Nephron progenitor cell (in vitro differentiated cells): ENCODE data around the gene PJA1.

Source experiments
- DNase-seq: peaks from one replicate; pipeline ENCODE4 v3.0.0; 2021
- H3K27ac Mint-ChIP-seq: 2 replicates; pipeline ENCODE4 v1.8.0; 2021; ENCODE audit warnings: mild to moderate bottlenecking, moderate library complexity, mixed read lengths
- H3K27me3 Mint-ChIP-seq: 2 replicates; pipeline ENCODE4 v1.8.0; 2021; ENCODE audit warnings: mild to moderate bottlenecking, low read depth, mixed read lengths; ENCODE audit not compliant: poor library complexity
- H3K36me3 Mint-ChIP-seq: 2 replicates; pipeline ENCODE4 v1.8.0; 2021; ENCODE audit warnings: low read depth, mixed read lengths
- H3K4me1 Mint-ChIP-seq: 2 replicates; pipeline ENCODE4 v1.8.0; 2021; ENCODE audit warnings: mixed read lengths
- H3K4me3 Mint-ChIP-seq: 2 replicates; pipeline ENCODE4 v1.8.0; 2021; ENCODE audit warnings: mild to moderate bottlenecking, moderate library complexity, mixed read lengths
- H3K9me3 Mint-ChIP-seq: 2 replicates; pipeline ENCODE4 v1.8.0; 2021; ENCODE audit warnings: mild to moderate bottlenecking, moderate library complexity, mixed read lengths
- TF ChIP-seq, protein P1 (sequence below): fragments of 200-600 bp; sonication (generic); IDR thresholded peaks from 2 replicates; pipeline ENCODE4 v1.5.0; 2021; ENCODE audit warnings: antibody characterized with exemption

The PJA1 gene

DNA sequence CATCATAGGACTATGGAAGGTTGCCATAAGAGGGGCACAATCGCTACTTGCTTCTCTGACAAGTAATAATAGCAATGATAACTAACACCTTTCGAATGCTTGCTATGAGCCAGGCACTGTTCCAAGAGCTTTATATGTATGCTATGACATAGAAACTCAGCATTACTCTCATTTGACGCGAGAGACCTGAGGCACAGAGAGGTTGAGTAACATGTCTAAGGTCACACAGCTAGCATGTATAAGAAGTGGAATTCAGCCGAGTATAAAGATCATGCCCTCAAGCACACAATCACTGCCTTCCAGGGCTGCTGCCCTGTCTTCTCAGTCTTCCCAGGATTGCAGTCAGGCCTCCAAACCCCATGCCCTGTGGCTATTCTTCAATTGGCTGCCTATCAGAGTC lies 19.5 kb downstream of the PJA1 start:
- TF ChIP-seq, protein P1, sequence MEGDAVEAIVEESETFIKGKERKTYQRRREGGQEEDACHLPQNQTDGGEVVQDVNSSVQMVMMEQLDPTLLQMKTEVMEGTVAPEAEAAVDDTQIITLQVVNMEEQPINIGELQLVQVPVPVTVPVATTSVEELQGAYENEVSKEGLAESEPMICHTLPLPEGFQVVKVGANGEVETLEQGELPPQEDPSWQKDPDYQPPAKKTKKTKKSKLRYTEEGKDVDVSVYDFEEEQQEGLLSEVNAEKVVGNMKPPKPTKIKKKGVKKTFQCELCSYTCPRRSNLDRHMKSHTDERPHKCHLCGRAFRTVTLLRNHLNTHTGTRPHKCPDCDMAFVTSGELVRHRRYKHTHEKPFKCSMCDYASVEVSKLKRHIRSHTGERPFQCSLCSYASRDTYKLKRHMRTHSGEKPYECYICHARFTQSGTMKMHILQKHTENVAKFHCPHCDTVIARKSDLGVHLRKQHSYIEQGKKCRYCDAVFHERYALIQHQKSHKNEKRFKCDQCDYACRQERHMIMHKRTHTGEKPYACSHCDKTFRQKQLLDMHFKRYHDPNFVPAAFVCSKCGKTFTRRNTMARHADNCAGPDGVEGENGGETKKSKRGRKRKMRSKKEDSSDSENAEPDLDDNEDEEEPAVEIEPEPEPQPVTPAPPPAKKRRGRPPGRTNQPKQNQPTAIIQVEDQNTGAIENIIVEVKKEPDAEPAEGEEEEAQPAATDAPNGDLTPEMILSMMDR, result no peak
- Mint-ChIP-seq H3K9me3 (peaks cover 34% of the 10 kb centered on the region), H3K36me3 (no peaks in the 10 kb centered on the region), H3K27ac (no peak overlapping the region), H3K4me1 (peaks cover 41% of the 10 kb centered on the region), H3K27me3 (no peaks in the 10 kb centered on the region), H3K4me3 (no peak overlapping the region)
- DNase-seq, result no peak

DNA sequence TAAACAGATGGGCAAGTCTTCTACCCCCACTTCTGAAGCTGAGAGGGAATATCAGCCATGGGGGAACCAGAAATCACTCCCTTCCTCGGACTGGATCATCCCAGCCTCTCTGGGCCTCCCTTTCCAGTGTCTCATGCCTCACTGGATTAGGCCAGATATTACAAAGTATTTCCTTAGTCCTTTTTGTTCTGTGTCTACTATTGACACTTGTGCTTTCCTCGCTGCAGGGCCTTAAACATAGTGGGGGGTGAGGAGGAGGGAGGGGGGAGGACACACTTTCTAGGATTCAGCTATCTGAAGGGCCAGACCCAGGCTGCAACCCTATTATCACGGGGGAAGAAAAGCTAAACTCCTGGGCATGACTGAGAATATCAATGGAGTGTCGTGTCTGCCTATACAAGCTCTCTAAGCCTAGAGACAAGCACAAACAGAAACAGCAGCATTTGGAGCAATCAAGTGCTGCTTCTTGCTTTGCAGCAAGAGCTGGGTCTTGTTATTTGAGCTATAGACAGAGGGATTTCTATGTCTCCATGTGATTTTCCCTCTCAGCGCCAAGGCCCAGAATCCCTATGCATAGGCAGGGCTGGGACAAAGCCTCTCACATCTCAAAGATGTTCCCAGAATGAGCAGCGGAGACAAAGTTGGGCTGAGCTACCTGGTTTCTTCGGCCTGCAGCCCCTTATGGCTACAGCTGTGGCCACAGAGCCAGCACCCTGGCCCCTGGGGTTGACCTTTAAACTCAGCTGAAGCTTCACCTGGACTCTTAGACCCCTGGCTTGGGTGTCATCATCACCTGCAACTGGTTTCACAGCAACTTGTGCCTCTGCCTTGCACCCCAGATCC lies 20.2 kb downstream of the PJA1 start:
- DNase-seq, result no peak
- H3K9me3 Mint-ChIP-seq, result peaks cover 37% of the 10 kb centered on the region

DNA sequence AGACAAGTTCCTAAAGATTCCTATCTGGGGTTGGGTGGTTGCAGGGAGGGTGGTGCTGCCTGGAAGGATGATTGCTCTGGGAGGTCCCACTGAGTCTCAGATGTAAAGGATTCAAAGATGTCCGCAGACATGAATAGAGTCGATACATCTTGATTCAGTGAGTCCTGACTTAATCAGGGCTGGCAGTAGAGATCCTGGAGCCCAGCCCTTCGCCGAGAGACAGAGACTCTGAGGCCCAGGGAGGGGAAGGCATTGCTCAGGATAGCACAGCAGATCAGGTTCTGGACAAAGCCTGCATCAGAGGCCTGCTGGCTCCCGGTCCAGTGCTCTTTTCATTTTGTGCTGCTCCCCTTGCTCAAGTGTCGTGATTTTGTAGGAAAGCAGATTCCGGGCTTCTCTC lies 21.7 kb downstream of the PJA1 start:
- Mint-ChIP-seq H3K27me3 (no peaks in the 10 kb centered on the region), H3K4me1 (peaks cover 46% of the 10 kb centered on the region), H3K4me3 (no peak overlapping the region), H3K9me3 (peaks cover 38% of the 10 kb centered on the region), H3K36me3 (no peaks in the 10 kb centered on the region), H3K27ac (no peak overlapping the region)
- TF ChIP-seq, protein P1, result no peak
- no peak for DNase-seq

More for the DNA sequence above, 20.2 kb downstream of the PJA1 start:
- H3K4me3 Mint-ChIP-seq, result no peak overlapping the region
- peaks cover 36% of the 10 kb centered on the region for H3K4me1 Mint-ChIP-seq
- TF ChIP-seq, protein P1, result no peak
- H3K27ac Mint-ChIP-seq, result peak overlapping the region; percentile 62
- H3K27me3 Mint-ChIP-seq, result no peaks in the 10 kb centered on the region
- H3K36me3 Mint-ChIP-seq, result no peaks in the 10 kb centered on the region

DNA sequence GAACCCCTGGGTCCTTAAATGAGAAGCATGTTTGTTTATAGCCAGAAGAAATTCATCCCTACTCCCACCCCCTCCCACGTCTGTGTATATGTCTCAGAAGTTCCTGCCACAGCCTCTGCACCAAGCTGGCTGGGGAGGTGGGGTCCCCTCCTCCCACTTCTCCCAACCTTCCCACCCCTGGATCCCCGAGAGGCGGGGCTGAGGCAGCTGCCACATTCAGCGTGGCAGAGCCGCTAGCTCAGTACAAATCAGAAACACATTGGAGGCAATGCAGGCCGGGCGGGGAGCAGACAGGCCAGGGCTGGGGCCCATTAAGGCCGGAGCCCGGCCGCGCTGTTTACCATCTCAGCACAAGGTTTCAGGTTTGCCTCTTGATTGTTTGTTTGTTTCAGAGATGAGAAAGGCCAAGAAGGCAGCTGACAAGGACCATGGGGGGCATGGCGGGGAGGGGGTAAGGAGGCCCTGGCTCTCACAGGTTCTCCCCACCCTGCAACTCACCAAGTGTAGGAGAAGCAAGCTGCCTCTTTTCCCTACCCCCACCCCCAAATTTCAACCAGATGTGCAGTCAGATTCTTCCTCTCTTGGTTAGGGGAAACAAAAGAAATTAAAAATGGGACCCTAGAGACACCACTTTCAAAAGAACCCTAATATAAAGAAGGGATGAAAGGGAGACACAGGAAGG lies 22.3 kb downstream of the PJA1 start:
- no peaks in the 10 kb centered on the region for H3K27me3 Mint-ChIP-seq
- no peak overlapping the region for H3K4me3 Mint-ChIP-seq
- DNase-seq, result peak; percentile 23
- H3K27ac Mint-ChIP-seq, result no peak overlapping the region
- H3K9me3 Mint-ChIP-seq, result peaks cover 36% of the 10 kb centered on the region
- peaks cover 52% of the 10 kb centered on the region for H3K4me1 Mint-ChIP-seq
- TF ChIP-seq, protein P1, result no peak
- H3K36me3 Mint-ChIP-seq, result no peaks in the 10 kb centered on the region

DNA sequence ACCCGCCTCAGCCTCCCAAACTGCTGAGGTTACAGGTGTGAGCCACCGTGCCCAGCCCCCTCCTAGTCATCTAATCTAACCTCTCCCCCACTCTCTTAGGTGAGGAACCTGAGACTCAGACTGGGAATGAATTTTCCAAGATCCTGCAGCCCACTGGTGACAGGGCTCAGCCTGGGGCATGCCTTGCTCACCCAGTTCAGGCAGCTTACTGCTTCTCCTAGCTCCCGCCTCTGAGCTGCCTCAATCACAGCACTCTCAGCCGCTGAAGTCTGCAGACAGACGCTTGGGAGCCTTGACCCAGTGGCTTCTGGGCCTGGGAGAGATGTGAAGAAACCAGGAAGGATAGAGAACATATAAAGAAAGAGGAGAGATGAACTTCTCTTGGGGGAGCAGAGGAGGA lies 24.4 kb downstream of the PJA1 start:
- no peak for DNase-seq
- Mint-ChIP-seq H3K27me3 (no peaks in the 10 kb centered on the region), H3K9me3 (peaks cover 35% of the 10 kb centered on the region), H3K27ac (no peak overlapping the region), H3K4me3 (no peak overlapping the region), H3K4me1 (peaks cover 69% of the 10 kb centered on the region), H3K36me3 (no peaks in the 10 kb centered on the region)
- TF ChIP-seq, protein P1, result no peak
